Endothelial cell (in vitro differentiated cells): ENCODE data around the gene CYP46A1. TPM values are rescaled to one million over a fixed set of nuclear protein-coding genes. Genes with fewer than 3 reads are reported as not detected.

ENCODE experiments used
- DNase-seq: peaks from one replicate; pipeline ENCODE4 v3.0.0; 2021; ENCODE audit warnings: low spot score
- H3K27ac Mint-ChIP-seq: one replicate; pipeline ENCODE4 v1.8.0; 2021; ENCODE audit warnings: mixed read lengths, inconsistent platforms; ENCODE audit not compliant: unreplicated experiment
- H3K27me3 Mint-ChIP-seq: one replicate; pipeline ENCODE4 v1.8.0; 2021; ENCODE audit warnings: mild to moderate bottlenecking, moderate library complexity, mixed read lengths, inconsistent platforms; ENCODE audit not compliant: unreplicated experiment
- H3K36me3 Mint-ChIP-seq: one replicate; pipeline ENCODE4 v1.8.0; 2021; ENCODE audit warnings: mild to moderate bottlenecking, low read depth, mixed read lengths, inconsistent platforms; ENCODE audit not compliant: unreplicated experiment
- H3K4me1 Mint-ChIP-seq: one replicate; pipeline ENCODE4 v1.8.0; 2021; ENCODE audit warnings: mild to moderate bottlenecking, mixed read lengths, inconsistent platforms; ENCODE audit not compliant: unreplicated experiment
- H3K4me3 Mint-ChIP-seq: one replicate; pipeline ENCODE4 v1.8.0; 2021; ENCODE audit warnings: mild to moderate bottlenecking, mixed read lengths, inconsistent platforms; ENCODE audit not compliant: unreplicated experiment
- H3K9me3 Mint-ChIP-seq: one replicate; pipeline ENCODE4 v1.8.0; 2021; ENCODE audit warnings: mixed read lengths, inconsistent platforms; ENCODE audit not compliant: unreplicated experiment
- total RNA-seq: library from RNA; stranded (reverse); fragmentation: NEBNext Ultra II Directional; extraction: Animal tissue kit (Norgen Biotek cat#: 25700); gene quantifications from one replicate; pipeline ENCODE4 v1.2.1, GENCODE V29; 2021; ENCODE audit not compliant: unreplicated experiment
- TF ChIP-seq, protein P1 (sequence below): fragments of 200-600 bp; sonication (generic); IDR thresholded peaks from one replicate; pipeline ENCODE4 v1.5.0; 2021; ENCODE audit warnings: antibody characterized with exemption; ENCODE audit not compliant: unreplicated experiment

The CYP46A1 gene
- total RNA-seq, 1 donor from 2014 or later, result 5.2 TPM

DNA sequence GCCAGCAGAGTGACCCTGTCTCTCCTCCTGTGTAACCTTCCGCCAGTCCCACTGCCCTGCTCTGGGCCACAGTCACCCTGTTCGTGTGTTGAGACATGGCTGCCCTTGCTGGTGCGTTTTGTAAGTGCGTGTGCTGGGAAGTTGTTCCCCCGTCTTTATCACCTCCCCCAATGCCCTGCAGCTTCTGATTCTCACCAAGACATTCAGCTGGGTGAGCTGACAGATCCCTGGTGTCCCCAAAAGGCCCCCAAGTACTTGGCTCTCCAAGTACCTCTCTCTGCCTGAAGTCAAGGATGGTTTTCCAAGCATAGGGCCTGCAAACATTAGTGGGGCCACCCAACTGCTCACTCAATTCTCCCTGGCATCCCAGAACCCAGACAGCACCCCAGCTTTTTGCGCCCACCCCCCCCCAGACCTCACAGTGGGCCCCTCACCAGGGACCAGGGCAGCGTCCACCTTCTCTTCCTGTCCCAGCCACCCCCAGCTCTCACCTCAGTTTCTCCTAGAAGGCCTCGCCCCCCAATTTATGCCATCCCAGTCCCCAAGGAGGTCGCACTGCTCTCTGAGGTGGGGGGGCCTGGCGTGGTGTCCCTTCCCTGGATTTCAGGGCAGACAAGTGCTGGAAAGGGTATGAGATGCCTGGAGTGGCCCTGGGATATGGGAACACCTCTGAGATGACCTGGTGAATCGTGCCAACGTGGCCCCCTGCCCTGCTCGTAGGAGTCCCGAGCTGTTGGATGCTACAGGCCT is 57.3 kb downstream of the CYP46A1 start:
- TF ChIP-seq, protein P1, sequence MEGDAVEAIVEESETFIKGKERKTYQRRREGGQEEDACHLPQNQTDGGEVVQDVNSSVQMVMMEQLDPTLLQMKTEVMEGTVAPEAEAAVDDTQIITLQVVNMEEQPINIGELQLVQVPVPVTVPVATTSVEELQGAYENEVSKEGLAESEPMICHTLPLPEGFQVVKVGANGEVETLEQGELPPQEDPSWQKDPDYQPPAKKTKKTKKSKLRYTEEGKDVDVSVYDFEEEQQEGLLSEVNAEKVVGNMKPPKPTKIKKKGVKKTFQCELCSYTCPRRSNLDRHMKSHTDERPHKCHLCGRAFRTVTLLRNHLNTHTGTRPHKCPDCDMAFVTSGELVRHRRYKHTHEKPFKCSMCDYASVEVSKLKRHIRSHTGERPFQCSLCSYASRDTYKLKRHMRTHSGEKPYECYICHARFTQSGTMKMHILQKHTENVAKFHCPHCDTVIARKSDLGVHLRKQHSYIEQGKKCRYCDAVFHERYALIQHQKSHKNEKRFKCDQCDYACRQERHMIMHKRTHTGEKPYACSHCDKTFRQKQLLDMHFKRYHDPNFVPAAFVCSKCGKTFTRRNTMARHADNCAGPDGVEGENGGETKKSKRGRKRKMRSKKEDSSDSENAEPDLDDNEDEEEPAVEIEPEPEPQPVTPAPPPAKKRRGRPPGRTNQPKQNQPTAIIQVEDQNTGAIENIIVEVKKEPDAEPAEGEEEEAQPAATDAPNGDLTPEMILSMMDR, result no peak
- no peak for DNase-seq
- no peaks in the 10 kb centered on the region for H3K36me3 Mint-ChIP-seq
- no peak overlapping the region for H3K27ac Mint-ChIP-seq
- no peak overlapping the region for H3K4me3 Mint-ChIP-seq
- peaks cover 9% of the 10 kb centered on the region for H3K4me1 Mint-ChIP-seq
- H3K27me3 Mint-ChIP-seq, result peaks cover 15% of the 10 kb centered on the region
- no peaks in the 10 kb centered on the region for H3K9me3 Mint-ChIP-seq

DNA sequence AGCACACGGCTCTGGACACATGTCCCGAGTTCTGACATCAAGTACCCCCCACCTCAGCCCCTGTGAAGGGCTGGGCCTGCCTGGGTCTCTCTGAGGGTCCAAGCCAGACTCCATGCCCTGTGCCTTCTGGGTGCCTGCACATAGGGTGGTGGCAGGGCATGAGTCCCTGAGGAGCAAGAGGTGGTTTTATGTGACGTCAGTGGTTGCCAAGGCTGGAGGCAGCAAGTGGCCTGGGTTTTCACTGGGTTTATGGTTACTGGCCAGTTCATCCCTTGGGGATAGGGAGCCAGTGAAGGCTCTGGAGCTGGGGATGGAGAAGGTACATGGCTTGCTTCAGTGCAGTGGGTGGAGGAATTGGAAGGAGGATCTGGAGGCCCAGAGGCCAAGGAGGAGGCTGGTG is 58.0 kb downstream of the CYP46A1 start:
- no peak for DNase-seq
- Mint-ChIP-seq H3K27me3 (peaks cover 13% of the 10 kb centered on the region), H3K4me1 (peaks cover 5% of the 10 kb centered on the region), H3K27ac (no peak overlapping the region), H3K36me3 (no peaks in the 10 kb centered on the region), H3K9me3 (no peaks in the 10 kb centered on the region), H3K4me3 (no peak overlapping the region)
- TF ChIP-seq, protein P1, result no peak

DNA sequence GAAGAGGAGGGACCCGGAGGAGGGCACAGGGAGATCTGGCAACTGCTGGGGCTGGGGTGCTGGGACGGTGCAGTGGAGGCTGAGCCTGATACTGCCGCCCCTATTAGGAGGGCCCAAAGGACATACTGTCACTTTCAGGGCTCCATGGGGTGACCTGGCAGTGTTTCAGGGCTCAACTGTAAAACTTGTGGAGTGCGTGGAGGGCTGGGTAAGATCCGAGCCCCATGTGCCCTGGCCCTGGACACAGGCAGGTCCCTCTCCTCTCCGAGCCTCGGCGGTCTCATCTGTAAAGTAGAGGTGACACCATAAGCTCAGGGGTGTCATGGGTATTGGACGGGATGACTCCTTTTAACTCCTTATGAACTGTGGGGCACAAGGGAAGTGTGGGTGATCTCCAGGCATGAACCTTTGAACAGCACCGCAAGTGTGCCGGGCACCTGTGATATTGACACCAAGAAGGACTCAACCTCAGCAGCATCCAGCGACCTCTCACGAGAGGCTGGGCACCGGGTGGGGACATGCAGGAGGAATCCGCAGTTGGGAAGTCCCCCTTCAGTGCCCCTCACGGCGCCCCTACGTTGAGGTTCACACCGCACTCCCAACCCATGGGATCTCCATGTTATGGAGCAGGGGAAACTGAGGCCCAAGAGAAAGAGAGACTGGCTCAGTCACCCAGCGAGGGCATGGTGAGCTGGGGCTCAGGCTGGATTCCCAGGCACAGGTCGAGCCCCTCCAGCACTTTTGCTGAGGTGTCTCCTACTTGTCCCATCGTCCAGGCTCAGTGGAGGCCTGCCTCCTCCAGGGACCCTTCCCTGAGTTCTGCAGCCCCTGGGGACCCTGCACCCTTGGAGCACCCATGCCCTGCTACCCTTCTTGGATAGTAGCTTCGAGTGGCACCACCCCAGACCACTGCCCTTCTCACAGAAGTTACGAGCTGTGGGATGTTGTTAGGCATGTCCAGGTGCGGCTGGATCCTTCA is 58.7 kb downstream of the CYP46A1 start:
- H3K9me3 Mint-ChIP-seq, result no peaks in the 10 kb centered on the region
- no peak for DNase-seq
- H3K4me3 Mint-ChIP-seq, result no peak overlapping the region
- no peaks in the 10 kb centered on the region for H3K36me3 Mint-ChIP-seq
- peaks cover 3% of the 10 kb centered on the region for H3K4me1 Mint-ChIP-seq
- TF ChIP-seq, protein P1, result no peak
- H3K27me3 Mint-ChIP-seq, result peaks cover 13% of the 10 kb centered on the region
- no peak overlapping the region for H3K27ac Mint-ChIP-seq

DNA sequence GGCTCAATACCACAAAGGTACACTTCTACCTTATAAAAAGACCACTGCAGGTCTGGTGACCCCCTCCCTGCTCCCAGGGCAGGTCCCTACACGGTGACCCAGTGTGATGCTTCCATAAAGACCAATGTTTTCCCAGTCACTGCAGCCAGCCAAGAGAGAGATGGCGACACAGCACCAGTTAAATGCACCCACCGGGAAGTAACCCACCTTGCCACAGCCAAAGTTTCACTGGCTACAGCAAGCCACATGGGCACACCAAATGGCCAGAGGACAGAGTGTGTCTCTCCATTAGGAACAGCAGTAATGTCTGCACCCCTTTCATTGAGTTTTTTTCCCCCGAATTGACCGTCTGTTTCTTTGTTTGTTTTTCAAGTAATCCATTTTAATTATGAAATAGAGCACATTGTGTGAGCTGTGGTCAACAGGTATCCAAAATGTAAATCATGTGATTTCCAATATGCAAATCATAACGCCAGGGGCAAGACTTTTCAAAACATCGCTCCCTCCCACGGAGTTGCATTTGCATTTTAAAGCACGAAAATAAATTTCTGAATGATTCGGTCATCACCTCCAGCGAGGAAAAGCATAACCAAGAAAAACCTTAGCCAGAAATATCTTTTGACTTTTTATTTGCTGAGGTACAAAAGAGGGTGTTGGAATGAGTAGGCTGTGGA is 60.2 kb downstream of the CYP46A1 start:
- Mint-ChIP-seq H3K36me3 (no peaks in the 10 kb centered on the region), H3K9me3 (no peaks in the 10 kb centered on the region), H3K4me3 (no peak overlapping the region), H3K27me3 (peaks cover 18% of the 10 kb centered on the region), H3K4me1 (peaks cover 3% of the 10 kb centered on the region), H3K27ac (no peak overlapping the region)
- no peak for DNase-seq
- TF ChIP-seq, protein P1, result no peak
